Activated CD4-positive, alpha-beta memory T cell treated with anti-CD3 and anti-CD28 coated beads for 36 hours (primary cell): ENCODE measurements around the gene C1QTNF2. TPM values are rescaled to one million over a fixed set of nuclear protein-coding genes. Genes with fewer than 3 reads are reported as not detected.

Experiments
- CTCF ChIA-PET: fragments of 350-600 bp; sonication (Branson Sonifier 250); formaldehyde crosslinking; loops from one replicate; lab custom pipeline; 2021; ENCODE audit warnings: antibody characterized with exemption, inconsistent platforms; lab: Charles Lee
- POLR2A ChIA-PET: fragments of 350-600 bp; sonication (Branson Sonifier 250); formaldehyde crosslinking; loops from one replicate; lab custom pipeline; 2021; ENCODE audit warnings: antibody characterized with exemption; lab: Charles Lee
- DNase-seq: peaks from one replicate; pipeline ENCODE4 v3.0.0-alpha.2; 2020
- H3K27ac Mint-ChIP-seq: one replicate; pipeline ENCODE4 v1.8.0; 2021; ENCODE audit warnings: mixed read lengths
- H3K27me3 Mint-ChIP-seq: one replicate; pipeline ENCODE4 v1.8.0; 2021; ENCODE audit warnings: mixed read lengths
- H3K36me3 Mint-ChIP-seq: one replicate; pipeline ENCODE4 v1.8.0; 2021; ENCODE audit warnings: mixed read lengths
- H3K4me1 Mint-ChIP-seq: one replicate; pipeline ENCODE4 v1.8.0; 2021; ENCODE audit warnings: low read depth, mixed read lengths
- H3K4me3 Mint-ChIP-seq: one replicate; pipeline ENCODE4 v1.8.0; 2021; ENCODE audit warnings: mild to moderate bottlenecking, mixed read lengths
- H3K9me3 Mint-ChIP-seq: one replicate; pipeline ENCODE4 v1.8.0; 2021; ENCODE audit warnings: mixed read lengths
- intact Hi-C: fragments of 100-400 bp; cut with micrococcal nuclease; formaldehyde crosslinking; loops from one replicate; pipeline ENCODE4 v1.15.1; 2023
- total RNA-seq, 2 experiments: library from RNA; stranded (reverse); gene quantifications; one replicate each; pipeline ENCODE4 v1.2.3, GENCODE V29; 2021

Gene C1QTNF2
- total RNA-seq, 2 experiments from 2014 or later, result not detected

DNA sequence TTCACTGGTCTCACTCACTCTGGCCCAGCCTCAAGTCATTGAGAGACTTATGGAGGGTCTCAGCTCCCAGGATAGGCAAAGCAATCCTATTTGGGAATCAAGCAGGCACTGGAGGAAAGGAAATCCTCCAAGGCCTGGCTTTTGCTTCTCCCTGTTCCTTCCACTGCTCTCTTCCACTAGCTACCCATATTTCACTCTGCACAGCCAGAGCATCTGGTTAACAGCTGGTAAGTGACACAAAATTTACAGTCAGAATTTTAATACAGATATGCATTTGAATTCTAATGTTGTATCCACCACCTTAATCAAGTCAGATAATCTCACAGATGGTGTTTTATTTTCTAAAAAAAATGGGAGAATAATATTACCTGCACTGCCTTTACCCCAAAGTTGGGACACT lies 868 bp upstream of the C1QTNF2 start:
- POLR2A ChIA-PET, result no interaction called here
- CTCF ChIA-PET, result interaction anchor here (0.6 kb wide), 1 partner anchor 21 kb away, joined by 3 read pairs; no protein-coding TSS in a partner anchor
- H3K4me3 Mint-ChIP-seq, result no peak overlapping the region
- no peak overlapping the region for H3K27ac Mint-ChIP-seq
- H3K36me3 Mint-ChIP-seq, result no peaks in the 10 kb centered on the region
- H3K9me3 Mint-ChIP-seq, result no peaks in the 10 kb centered on the region
- intact Hi-C loops, result no loop called here
- peaks cover 14% of the 10 kb centered on the region for H3K4me1 Mint-ChIP-seq
- no peak for DNase-seq
- peaks cover 64% of the 10 kb centered on the region for H3K27me3 Mint-ChIP-seq

DNA sequence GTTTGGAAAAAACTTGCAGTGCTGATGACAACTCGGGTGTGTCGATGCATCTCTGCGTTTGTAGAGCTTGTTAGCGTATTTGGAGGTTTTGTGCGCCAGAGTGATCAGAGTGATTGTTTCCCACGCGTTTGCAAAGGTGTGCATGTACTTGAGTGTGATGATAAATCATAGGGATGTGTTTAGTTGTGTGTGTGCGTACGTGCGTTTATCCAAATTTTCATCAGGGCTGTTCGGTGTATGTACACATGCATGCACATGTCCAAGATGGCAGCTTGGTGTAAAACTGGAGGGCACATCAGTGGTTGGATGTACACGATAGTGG lies 248 bp upstream of the C1QTNF2 start:
- ChIA-PET POLR2A (interaction anchor here (0.8 kb wide), 1 partner anchor 29 kb away, joined by 3 read pairs; no protein-coding TSS in a partner anchor), CTCF (interaction anchor here (0.6 to 1.6 kb wide), 4 partner anchors 20 to 172 kb away, joined by 3 to 5 read pairs (median 4); no protein-coding TSS in a partner anchor)
- peak overlapping the region; percentile 21 for H3K4me3 Mint-ChIP-seq
- H3K9me3 Mint-ChIP-seq, result no peaks in the 10 kb centered on the region
- H3K27me3 Mint-ChIP-seq, result peaks cover 61% of the 10 kb centered on the region
- H3K27ac Mint-ChIP-seq, result no peak overlapping the region
- peaks cover 14% of the 10 kb centered on the region for H3K4me1 Mint-ChIP-seq
- DNase-seq, result no peak
- H3K36me3 Mint-ChIP-seq, result no peaks in the 10 kb centered on the region
- intact Hi-C loops, result no loop called here

DNA sequence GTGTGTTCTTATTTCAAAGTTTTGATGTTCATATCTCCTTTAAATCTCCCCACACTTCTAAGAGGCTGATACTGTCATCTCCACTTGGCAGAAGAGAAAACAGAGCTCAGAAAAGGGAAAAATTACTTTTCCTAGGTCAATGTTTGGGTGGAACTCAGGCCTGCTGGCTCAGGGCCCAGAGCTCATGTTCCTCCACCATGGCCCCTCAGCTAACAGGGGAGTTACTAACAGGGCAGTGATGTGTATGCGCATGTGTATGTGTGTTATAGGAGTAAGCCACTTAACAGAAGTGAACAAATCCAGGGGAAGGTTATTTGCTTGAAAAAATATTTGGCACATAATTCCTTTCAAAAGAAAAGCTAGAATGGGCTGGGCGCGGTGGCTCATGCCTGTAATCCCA lies 2.5 kb downstream of the C1QTNF2 start:
- Mint-ChIP-seq H3K4me1 (peaks cover 14% of the 10 kb centered on the region), H3K36me3 (no peaks in the 10 kb centered on the region), H3K4me3 (no peak overlapping the region), H3K27me3 (peaks cover 49% of the 10 kb centered on the region), H3K27ac (no peak overlapping the region), H3K9me3 (no peaks in the 10 kb centered on the region)
- CTCF ChIA-PET, result interaction anchor here (0.6 kb wide), 1 partner anchor 22 kb away, joined by 3 read pairs; no protein-coding TSS in a partner anchor
- intact Hi-C loops, result no loop called here
- no peak for DNase-seq
- POLR2A ChIA-PET, result no interaction called here

DNA sequence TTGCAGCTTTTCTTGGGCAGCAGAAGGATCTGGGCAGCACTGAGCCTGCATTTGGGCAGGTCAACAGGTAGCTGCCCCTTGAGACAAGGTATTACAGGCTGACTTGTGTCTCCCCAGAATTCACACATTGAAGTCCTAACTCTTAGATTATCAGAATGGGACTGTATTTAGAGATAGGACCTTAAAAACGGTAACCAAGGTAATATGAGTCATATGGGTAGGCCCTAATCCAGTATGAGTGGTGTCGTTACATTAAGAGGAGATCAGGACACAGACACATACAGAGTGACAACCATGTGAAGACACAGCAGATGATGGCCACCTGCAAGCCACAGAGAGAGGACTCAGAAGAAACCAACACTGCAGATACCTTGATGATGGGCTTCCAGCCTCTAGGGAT lies 3.2 kb downstream of the C1QTNF2 start:
- DNase-seq, result no peak
- Mint-ChIP-seq H3K4me1 (peaks cover 14% of the 10 kb centered on the region), H3K4me3 (no peak overlapping the region), H3K36me3 (no peaks in the 10 kb centered on the region), H3K27me3 (peaks cover 43% of the 10 kb centered on the region), H3K9me3 (no peaks in the 10 kb centered on the region), H3K27ac (no peak overlapping the region)
- intact Hi-C loops, result no loop called here
- CTCF ChIA-PET, result interaction anchor here (0.6 kb wide), 1 partner anchor 22 kb away, joined by 3 read pairs; no protein-coding TSS in a partner anchor
- POLR2A ChIA-PET, result no interaction called here

DNA sequence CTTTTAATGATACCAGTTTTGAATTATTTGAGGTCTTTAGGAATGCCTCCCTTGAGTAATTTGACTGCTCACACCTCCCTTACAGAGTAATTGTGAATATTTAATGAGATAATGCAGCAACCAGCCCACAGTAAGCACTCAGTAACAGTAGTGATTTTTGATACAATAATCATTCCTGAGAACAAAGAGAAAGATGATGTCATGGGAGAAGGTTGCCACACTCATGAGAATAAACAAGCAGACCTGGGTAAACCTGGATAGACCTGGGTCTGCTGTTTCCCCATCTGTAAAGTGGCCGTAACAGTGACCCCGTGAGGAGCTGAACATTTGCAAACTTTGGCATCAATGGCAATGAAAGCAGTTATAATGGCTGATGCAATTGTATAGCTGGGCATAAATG lies 4.2 kb downstream of the C1QTNF2 start:
- Mint-ChIP-seq H3K36me3 (no peaks in the 10 kb centered on the region), H3K4me1 (peaks cover 14% of the 10 kb centered on the region), H3K9me3 (no peaks in the 10 kb centered on the region), H3K4me3 (no peak overlapping the region), H3K27me3 (peaks cover 36% of the 10 kb centered on the region), H3K27ac (no peak overlapping the region)
- intact Hi-C loops, result no loop called here
- ChIA-PET CTCF (no interaction called here), POLR2A (no interaction called here)
- DNase-seq, result no peak

DNA sequence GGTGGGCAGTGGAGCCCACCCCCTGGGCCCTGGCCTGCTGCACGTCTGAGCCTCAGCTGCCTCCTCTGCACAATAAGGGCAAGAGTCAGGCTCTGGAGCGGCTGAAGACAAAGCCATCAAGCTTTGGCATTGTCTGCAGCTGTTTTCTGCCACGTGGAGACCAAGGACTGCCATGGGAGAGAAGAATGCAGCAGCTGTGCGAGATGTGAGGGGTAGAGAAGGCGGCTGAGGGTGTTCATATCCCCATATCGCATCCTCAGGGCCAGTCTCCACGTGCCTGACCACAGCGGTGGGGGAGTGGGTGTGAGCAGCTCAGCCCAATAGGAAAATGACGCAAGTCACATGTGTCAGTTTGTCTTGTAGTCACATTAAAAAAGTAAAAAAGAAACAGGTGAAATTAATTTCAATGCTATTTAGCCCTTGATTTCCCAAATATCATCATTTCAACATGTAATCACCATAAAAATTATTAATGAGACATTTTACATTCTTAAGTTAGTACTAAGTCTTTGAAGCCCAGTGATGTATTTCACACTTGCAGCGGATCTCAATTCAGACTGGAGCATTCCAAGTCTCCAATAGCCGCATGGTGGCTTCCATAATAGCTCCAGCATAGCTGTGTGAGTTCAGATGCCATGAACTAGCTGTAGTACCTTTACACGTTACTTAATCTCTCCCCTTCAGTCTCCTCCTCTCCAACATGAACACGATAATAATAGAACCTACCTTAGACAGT lies 6.6 kb downstream of the C1QTNF2 start:
- H3K27ac Mint-ChIP-seq, result no peak overlapping the region
- no peaks in the 10 kb centered on the region for H3K4me1 Mint-ChIP-seq
- POLR2A ChIA-PET, result no interaction called here
- intact Hi-C loops, result no loop called here
- no peak overlapping the region for H3K4me3 Mint-ChIP-seq
- DNase-seq, result no peak
- CTCF ChIA-PET, result interaction anchor here (1.1 to 2.0 kb wide), 2 partner anchors 18 to 27 kb away, joined by 3 to 6 read pairs; no protein-coding TSS in a partner anchor
- peaks cover 19% of the 10 kb centered on the region for H3K27me3 Mint-ChIP-seq
- no peaks in the 10 kb centered on the region for H3K36me3 Mint-ChIP-seq
- H3K9me3 Mint-ChIP-seq, result no peaks in the 10 kb centered on the region

DNA sequence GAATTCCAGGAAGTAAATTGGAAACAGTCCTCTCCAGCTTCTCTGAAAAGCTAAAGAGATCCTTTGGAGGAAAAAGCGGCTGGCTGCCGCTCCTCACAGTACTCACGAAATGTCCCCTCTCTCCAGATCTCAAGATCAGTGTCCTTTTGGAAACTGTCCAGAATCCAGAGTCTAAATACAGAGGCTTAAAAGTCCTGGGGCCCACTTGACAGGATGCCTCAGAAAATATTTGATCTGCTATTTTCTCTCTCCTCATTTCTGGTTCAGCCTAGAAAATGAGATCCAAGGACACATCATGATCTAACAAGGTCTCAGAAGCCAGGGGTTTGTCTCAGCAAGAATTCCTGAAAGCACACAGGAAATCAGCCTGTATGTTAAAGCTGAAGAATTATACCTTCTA lies 7.2 kb downstream of the C1QTNF2 start:
- no peak overlapping the region for H3K4me3 Mint-ChIP-seq
- H3K36me3 Mint-ChIP-seq, result no peaks in the 10 kb centered on the region
- no peaks in the 10 kb centered on the region for H3K4me1 Mint-ChIP-seq
- intact Hi-C loops, result no loop called here
- H3K9me3 Mint-ChIP-seq, result no peaks in the 10 kb centered on the region
- CTCF ChIA-PET, result interaction anchor here (1.1 to 2.0 kb wide), 2 partner anchors 18 to 28 kb away, joined by 3 to 6 read pairs; no protein-coding TSS in a partner anchor
- POLR2A ChIA-PET, result no interaction called here
- peaks cover 15% of the 10 kb centered on the region for H3K27me3 Mint-ChIP-seq
- H3K27ac Mint-ChIP-seq, result no peak overlapping the region
- no peak for DNase-seq

DNA sequence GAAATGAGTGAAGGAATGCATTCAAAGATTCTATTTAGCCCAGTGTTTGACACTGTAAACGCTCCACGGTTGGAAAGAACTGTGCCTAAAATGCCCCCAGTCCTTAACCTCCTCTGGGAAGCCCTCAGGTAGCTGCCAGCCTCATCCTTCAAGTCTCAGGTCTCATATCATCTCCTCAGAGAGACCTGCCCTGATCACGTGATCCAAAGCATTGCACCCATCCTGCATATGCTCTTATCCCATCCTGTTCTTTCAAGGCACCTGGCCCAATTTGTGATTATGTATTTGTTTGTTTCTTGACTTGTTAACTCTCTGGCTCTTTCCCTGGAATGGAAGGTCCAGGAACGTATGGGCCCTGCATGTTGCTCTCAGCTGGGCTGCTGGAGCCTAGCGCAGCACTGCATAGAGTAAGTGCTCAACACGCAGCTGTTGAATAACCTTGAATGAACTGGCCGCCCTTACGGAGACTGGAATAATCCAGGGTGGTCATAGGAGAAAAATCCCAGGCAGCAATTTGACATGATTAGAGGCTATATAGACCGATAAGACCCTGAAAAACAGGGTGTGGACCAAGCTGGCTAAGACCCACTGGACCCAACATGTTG lies 8.7 kb downstream of the C1QTNF2 start:
- Mint-ChIP-seq H3K9me3 (no peaks in the 10 kb centered on the region), H3K36me3 (no peaks in the 10 kb centered on the region), H3K4me1 (no peaks in the 10 kb centered on the region), H3K27ac (no peak overlapping the region), H3K4me3 (no peak overlapping the region), H3K27me3 (peaks cover 6% of the 10 kb centered on the region)
- intact Hi-C loops, result no loop called here
- DNase-seq, result no peak
- ChIA-PET POLR2A (no interaction called here), CTCF (no interaction called here)

DNA sequence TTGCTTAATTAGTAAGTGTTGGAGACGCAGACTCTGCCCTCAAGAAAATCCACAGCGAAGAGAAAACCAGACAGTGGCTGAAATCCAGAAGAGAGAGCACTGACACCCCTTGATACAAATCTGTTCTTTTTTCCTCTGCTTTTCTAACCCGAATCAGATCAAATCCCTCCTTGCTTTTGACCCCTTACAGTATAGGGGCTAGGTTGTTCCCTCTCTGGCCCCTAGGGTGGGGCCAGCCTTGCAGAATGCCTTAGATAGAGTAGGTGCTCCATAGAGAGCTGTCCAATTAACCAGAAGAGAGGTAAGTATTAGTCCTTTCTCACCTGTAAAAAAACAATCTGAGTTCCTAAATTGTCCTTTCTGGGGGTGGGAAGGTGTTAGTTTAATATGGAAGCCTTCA lies 10.1 kb downstream of the C1QTNF2 start:
- CTCF ChIA-PET, result no interaction called here
- Mint-ChIP-seq H3K27me3 (peaks cover 6% of the 10 kb centered on the region), H3K4me3 (no peak overlapping the region), H3K4me1 (no peaks in the 10 kb centered on the region), H3K27ac (no peak overlapping the region), H3K9me3 (no peaks in the 10 kb centered on the region), H3K36me3 (no peaks in the 10 kb centered on the region)
- DNase-seq, result no peak
- POLR2A ChIA-PET, result no interaction called here
- intact Hi-C loops, result no loop called here

DNA sequence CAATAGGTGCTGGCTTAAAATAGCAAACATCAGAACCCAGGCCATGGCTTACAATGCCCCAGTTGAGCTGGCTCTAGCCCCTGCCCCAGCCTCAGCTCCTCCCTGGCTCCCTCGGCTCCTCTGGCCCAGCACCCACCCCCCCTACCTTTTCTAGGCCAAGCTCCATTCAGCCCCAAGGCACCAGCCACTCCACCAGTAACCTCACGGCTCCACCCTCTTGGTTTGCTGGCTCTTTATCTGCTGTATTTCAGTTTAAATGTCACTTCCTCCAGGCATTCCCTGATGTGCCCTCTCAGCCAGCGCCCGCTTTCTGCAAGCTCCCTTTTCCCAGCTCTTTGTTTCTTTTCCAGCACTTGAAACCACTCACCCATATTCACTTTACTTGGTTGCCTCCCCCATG lies 10.6 kb downstream of the C1QTNF2 start:
- H3K27ac Mint-ChIP-seq, result no peak overlapping the region
- ChIA-PET POLR2A (no interaction called here), CTCF (no interaction called here)

DNA sequence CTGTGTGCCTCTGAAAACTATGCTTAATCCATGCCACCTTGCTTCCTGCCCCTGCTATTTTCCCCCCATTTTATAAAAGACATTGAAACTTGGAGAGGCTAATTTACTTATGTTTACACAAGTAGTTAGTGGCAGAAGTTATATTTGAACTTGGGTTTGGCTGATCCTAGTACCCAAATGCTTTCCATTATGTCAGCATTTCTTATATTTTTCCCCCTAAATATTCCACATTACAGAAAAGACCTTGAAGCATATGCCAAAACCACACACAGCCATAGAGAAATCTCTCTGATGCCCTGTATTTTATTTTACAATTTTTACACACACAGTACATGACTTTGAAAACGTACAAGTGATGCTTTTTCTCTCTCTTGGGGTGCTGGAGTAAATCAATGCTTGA lies 11.2 kb downstream of the C1QTNF2 start:
- no peak overlapping the region for H3K4me3 Mint-ChIP-seq
- no peaks in the 10 kb centered on the region for H3K4me1 Mint-ChIP-seq
- H3K27ac Mint-ChIP-seq, result no peak overlapping the region
- no peaks in the 10 kb centered on the region for H3K9me3 Mint-ChIP-seq
- POLR2A ChIA-PET, result no interaction called here
- CTCF ChIA-PET, result no interaction called here
- H3K27me3 Mint-ChIP-seq, result peaks cover 3% of the 10 kb centered on the region
- no peak for DNase-seq
- no peaks in the 10 kb centered on the region for H3K36me3 Mint-ChIP-seq
- intact Hi-C loops, result no loop called here

More for the DNA sequence above, 10.6 kb downstream of the C1QTNF2 start:
- Mint-ChIP-seq H3K4me3 (no peak overlapping the region), H3K9me3 (no peaks in the 10 kb centered on the region), H3K27me3 (peaks cover 3% of the 10 kb centered on the region), H3K4me1 (no peaks in the 10 kb centered on the region), H3K36me3 (no peaks in the 10 kb centered on the region)
- DNase-seq, result no peak
- intact Hi-C loops, result no loop called here

DNA sequence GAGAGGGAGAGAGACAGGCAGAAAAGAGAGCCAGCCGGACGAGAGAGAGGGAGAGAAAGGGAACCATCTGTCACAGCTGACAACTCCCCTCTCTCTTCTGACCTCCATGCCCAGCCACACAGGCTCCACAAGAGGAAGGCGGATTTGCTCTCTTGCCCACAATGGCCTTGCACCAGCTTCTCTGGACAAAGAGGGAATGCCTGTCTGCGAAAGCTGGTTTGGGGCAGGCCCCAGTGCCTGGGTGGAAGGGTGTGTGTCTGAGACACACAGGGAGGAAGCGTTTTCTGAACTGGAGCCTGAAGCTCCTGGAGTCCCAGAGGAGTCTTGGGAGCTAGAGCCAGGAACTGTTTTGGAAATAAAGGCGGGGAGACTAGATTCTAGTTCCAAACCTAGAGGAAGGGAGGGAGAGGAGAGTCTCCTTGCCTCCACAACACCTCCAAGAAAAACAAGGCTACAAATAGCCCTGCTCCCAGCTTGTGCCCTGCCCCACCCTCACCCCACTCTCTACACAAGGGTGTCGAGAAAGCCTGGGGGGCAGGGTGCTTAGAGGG lies 12.5 kb downstream of the C1QTNF2 start:
- Mint-ChIP-seq H3K4me3 (no peak overlapping the region), H3K27ac (no peak overlapping the region), H3K9me3 (no peaks in the 10 kb centered on the region), H3K36me3 (no peaks in the 10 kb centered on the region), H3K4me1 (no peaks in the 10 kb centered on the region), H3K27me3 (peaks cover 3% of the 10 kb centered on the region)
- CTCF ChIA-PET, result interaction anchor here (1.5 to 2.5 kb wide), 2 partner anchors 12 to 13 kb away, joined by 3 to 9 read pairs; no protein-coding TSS in a partner anchor
- no peak for DNase-seq
- POLR2A ChIA-PET, result no interaction called here
- intact Hi-C loops, result no loop called here
